Measurements from ENCODE around the gene GRIK3.

GRIK3 gene

DNA sequence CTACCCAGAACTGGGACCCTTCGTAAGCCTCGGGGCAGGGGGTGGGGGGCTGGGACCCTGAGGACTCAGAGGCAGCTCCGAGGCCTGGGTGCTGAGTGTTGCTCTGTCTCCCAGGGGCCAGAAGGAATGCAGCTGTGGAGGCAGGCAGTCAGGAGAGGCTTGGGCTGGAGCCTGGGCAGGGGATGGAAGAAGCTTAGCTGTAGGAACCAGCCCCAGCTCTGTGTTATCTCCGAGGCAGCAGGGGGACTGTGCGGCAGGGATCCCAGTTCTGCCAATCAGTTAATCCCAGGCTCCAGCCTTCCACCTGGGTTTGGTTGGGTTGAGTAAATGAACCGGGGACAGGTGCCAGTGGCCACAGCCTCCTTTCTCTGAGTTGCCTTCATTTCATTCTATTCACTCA is 8.2 kb upstream of the GRIK3 start:
- ATAC-seq: no peak

DNA sequence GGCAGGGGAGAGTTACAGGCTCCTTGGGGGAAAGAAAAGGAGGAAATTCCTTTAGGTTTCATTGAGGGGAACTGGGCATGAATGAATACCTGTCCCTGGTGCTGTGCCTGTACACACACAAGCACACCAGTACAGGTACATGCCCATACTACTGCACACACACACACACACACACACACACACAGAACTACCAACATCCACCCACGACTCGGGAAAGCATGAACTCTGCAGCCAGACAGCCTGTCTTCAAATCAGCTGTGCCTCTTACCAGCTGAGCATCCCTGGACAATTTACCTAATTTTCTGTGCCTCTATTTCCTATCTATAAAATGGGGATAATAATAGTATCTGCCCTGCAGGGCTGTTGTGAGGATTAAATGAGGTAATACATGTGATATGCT is 7.2 kb upstream of the GRIK3 start:
- ATAC-seq: no peak

DNA sequence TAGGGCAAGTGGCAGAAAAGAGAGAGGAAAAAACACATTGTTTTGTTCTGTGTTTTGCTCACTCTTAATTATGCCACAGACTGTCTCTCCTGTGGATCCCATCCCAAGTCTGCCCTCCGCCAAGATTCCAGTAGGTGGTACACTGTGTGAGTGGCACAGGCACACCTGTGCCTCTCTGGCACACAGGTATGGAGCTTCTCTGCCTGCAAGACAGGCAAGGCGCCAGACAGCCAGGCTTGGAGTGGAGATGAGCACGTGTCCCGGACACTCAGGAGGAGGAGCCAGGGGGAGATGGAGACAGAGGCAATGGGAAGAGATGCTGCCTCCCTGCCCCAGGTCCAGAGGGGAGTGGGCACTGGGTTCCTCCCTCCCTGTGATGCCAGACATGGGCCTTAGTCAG is 6.5 kb upstream of the GRIK3 start:
- ATAC-seq: no peak

DNA sequence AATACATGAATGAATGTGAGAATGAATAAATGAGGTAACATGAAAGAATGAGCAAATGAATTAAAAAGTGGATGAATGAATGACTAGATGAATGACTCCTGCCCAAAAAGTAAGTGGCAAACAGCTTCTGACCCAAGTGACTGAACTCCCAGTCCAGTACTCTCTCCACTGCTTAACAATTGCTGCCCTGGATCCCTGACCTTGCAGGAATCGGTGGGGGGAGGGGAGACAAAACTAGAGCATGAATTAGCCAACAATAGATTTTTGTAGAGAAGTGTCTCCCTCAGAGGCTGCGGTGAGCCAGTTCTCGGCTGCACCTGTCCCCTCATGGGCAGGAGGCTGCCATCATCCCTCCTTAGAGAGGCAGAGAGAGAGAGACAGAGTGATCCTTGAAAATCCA is 5.9 kb upstream of the GRIK3 start:
- ATAC-seq: no peak

DNA sequence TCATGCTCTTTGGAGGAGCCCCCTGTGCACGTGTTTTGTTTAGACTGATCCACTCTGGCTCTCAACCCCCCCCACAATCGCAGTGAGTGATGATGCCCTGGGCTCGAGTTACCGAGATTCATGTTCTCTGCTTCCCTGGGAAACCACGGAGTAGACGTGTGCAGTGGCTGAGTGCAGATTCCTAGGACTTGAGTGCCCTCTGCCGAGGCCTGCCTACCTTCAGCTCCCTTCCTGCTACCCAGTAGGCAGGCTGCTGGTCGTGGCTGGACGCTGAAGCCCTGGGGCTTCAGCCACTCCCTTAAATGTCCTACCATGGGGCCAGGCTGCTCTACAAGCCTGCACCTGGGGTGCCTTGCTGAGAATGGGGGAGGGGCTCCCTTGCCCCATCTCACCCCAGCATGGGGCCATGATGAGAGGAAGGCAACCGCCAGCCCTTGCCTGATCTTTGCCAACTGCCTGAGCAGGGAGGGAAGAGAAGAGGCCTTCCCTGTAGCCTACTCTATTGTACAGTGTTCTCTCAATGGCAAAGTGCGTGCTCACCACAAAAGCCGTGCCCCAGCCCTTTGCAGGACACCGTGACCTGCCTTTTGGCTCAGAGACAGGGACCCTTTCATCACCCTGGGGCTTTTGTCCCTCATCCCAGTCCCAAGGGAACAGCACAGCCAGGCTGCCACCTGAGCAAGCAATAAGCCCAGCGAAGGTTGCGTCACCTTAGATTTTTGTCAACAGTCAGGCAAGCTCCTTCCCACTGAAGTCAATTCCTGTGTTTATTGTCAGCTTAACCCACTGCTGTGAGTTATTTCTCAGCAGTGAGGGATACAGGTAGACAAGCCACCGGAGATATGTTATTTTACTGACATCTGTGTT is 4.1 kb upstream of the GRIK3 start:
- ATAC-seq: no peak

DNA sequence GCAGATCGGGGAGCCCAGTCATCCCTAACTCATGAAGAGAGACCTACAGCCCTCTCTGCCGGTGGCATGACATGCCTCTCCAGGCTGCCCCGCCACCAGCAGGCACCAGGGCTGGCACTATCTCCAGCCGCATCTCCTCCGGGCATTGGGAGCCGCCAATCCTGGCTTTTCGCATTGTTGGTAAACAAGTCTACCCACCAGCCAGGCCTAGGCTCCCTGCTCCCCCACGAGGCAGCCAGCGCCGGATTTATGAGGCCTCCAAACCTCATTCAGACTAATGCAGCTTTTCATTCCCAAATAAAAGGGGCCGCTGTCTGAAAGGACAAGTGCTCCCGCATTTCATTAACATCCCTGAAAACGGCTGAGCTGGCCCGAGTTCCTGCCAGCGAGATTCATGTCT is 3.4 kb upstream of the GRIK3 start:
- no peak for ATAC-seq

DNA sequence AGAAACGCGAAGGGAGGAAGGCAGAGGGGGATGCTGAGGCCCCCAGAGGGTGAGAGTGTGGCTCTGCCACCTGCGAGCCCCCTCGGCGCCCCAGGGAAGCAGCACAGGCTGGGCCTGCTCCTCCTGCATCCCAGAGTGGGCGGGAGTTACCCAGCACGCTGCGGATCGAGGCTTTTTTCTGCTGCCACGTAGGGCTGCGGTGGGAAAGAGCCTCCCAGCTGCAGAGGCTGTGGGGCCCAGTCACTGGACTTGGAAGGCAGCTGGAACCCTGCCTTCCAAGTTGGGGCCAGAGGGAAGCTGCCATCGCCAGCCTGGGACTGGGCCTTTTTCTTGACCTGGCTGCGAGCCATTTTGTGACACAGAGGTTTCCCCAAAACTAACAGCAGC is 2.3 kb upstream of the GRIK3 start:
- no peak for ATAC-seq

DNA sequence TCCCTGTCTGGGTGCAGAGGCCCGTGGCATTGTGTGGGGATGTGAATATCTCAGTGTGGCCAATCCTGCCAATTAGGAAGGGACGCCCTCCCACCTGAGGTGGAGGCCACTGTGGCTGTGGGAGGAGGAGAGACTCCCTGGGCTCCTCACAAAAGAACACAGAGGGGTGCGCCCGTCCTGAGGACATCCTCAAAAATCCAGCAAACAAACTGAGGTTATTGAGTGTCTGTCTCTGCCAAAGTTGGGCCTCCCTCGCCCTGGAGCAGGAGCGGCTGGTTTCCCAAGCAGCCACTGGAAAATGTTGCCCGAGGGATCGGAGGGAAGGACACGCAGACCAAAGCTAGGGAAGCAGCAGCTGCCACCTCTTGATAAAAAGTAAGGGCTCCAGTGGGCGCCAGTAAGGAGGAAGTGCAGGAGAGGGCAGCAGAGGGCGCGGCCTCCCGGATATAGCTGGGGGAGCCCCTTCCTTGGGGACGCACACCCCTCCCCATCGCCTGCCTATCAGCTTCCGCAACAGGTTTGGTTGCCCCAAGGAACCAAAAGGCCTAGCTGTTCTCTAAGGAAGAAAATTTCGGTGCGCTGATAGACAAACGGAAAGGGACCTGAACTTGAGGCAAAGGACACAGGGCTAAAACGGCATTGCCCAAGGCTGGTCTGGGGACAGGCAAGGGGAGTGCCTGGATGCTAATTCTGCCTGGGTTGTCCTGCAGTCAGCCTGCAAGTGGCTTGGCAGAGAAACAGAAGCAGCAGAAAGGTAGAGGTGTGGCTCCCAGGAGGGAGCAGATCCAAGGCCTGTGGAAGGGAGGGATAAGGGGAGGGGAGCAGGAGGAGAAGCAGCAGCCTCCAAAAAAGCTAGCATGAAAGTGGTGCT is 1.7 kb upstream of the GRIK3 start:
- no peak for ATAC-seq

DNA sequence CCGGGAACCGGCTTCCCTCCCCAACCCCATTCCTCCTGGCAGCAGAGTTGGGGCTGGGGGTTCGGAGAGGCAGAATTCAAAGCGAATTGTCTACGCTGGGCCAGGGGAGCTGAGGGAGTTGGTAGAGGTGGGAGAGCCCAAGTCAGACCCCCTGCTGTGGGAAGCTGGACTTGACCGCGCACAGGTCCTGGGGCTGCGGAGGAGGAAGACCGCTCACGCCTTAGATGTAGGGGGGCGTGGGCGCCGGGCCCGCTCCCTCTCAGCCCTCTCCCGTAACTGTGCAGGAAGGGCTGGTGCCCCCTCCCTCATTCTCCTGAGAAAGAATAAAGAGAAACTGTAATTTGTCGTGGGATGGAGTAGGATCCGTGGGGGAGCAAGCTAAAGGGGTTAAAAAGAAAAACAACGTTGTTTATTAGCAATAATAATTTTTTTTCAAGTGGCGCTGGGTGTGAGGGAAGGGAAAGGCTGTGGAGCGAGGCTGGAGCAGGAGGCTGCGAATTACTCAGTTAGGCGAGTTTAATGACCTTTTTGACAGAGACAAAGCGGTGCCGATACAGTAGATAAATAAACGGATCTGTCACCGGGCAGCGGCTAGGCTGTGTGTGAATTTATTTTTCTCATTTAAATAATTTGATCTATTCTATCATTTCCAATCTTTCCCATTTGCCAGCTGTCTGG is 838 bp upstream of the GRIK3 start:
- ATAC-seq: no peak

DNA sequence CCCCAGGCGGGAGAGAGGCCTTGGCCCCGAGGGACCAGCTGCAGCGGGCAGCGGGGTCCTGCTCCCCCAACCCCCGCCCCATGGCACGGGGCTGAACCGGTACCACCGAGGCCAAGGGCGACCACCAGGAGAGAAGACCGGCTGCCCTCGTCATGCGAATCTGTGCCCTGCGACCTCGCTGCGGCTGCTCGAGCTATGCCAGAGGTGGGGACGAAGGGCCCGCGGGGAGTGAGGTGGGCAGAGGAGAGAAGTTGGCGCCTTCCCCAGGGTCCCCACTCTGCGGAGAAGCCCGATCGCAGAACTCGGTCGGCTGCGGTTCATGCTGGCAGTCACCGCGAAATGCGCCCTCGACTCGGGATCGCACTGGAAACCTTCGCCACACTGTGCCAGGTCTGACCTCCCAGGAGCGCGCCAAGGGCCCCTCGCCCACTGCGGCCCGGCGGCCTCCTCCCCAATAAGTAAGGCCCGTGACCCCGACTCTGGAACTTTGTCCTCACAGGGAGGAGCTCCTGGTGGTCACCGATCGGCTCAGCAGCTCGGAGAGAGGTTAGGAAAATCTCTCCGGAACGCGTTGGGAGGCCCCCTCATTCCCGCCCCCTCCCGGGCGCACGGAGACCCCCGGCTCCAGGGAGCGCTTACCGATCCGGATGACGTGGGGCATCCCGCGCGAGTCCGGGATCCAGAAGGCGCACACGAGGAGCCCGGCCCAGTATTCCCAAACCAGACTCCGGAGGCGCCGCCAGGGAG is 787 bp downstream of the GRIK3 start:
- ATAC-seq: no peak

DNA sequence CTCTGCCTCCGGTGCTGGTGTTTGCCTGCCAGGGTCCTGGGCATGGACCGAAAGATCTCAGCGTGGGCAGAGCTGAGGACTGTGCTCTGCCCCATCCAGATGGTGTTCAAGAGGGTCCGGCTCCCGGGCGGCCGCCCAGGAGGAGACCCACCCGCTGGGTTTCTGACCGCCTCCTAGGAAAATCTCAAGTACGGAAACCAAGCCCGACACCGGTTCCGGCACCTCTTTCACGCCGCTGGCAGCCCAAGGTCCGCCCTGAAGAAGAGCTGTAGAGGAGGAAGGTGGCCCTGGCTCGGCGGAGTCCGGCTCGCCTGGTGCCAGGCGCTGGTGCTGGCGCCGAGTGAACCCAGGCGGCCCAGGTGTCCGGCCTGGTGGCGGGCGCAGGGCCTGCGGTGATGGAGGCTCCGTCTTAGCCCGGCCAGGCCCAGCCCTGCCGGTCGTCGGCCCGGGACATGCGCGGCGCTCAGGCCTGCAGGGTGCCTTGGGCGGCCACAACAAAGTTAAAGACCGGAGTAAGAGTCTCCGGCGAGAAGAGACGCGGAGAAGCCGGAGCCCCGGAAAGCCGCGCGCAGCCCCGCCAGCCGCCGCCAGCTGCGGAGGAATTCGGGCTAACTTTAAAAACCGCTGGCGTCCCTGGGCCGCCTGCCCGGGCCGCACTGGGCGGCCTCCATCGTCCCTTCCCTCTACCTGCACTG is 1.5 kb downstream of the GRIK3 start:
- no peak for ATAC-seq

DNA sequence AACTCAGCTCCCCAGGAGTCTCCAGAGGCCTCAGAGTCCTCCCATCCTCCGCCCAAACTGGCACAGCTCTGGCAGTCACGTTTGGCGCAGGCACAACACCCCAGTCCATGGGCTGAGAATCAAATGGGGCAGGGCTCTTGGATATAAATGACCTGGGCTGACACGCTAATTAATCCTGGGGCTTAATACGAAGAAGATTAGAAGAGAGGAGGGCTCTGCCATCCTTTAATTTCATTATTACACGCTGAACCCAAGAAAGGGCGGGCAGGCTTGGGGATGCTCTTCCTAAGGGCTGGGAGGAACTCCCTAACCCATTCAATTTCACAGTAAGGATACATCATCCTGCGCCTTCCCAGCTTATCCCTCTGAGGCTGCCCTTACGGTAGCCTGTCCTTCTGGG is 2.4 kb downstream of the GRIK3 start:
- ATAC-seq: no peak

DNA sequence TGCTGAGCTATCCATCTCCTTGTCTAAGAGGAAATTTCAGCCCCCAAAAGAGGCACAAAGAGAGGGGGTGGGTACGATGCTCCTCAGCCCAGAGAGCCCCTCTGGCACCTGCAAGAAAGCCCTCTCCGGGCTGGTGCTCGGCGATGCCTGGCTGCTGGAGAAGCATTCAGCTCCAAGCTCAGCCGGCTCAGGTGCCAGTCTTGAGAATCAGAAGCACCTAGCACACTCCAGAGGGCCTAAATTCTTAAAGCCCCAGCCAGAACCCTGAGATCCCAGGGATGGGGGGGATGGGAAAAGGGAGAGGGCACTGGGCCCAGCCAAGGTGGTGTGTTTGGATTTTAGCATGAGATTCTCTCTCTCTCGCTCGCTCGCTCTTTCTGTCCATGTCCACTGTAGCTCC is 2.9 kb downstream of the GRIK3 start:
- no peak for ATAC-seq

DNA sequence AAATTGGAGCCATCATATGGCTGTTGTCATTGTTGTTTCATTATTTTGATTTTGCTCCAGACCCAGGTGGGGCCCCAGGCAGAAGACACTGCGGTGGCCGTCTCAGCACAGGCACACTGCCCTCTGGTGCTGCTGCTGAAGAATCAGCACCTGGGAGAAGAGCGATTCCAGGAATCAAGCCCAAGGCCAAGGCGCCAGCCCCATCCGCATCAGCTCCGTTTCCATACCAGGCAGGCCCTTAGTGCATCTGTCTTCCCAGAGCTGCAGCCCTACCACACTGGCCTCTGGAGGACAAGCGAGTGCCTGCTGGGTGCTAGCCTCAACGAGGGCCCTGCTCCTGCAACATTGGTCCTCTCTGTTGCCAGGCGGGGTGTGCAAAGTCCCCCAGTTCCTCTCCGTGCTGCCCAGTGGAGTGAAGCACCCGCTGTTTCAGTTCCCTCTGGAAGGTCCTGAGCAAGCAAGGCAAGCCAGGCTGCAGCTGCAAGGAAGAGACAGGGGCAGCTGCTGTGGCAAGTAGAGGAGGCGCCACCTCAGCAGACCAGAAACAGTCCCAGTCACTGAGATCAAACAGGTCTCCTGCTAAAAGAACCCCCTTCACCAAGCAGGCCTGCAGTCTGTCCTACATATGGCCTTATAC is 5.2 kb downstream of the GRIK3 start:
- no peak for ATAC-seq

DNA sequence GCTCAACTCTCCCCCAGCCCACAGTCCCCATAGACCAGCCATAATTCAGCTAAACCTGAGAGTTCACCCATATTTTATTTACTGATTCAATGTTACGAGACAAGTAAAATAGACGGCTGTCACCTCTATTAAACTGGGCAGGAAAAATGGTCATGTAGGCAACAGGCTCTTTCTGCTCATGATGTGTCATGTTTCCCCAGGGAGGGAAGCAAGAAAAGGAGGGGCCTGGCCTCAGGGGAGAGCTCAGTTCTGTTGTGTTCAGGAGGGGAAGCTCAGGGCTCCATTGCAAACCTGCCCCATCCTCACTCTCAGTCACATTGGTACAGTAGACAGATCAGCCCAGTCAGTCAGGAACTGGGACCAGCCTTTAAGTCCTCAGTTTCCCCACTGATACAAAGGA is 12.8 kb downstream of the GRIK3 start:
- no peak for ATAC-seq

DNA sequence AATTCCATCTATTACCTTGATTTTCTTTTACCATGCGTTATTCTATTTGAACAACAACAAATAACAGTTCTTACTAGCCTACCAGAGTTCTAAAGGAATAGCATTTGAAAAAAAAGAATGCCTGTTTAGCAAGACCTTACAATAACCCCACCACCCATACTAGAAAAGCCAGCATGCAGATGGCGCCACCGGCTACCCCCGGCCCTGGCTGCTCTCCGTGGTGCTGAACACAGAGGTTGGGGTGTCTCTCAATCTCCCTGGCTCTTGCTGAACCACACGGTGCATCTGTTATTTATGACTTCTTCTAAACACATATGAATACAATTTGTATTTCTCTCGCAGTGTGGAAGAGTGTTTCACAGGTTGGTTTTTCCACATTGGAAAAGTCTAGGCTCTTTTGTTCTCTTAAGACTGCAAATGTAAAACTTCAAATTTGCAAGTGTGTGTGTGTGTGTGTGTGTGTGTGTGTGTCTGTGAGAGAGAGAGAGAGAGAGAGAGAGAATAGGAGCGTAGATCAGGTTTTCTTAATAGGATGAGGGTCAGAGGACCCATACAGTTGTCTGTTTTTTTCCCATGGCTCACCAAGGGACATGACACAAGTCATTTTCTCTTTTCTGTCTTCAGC is 13.6 kb downstream of the GRIK3 start:
- ATAC-seq: no peak

DNA sequence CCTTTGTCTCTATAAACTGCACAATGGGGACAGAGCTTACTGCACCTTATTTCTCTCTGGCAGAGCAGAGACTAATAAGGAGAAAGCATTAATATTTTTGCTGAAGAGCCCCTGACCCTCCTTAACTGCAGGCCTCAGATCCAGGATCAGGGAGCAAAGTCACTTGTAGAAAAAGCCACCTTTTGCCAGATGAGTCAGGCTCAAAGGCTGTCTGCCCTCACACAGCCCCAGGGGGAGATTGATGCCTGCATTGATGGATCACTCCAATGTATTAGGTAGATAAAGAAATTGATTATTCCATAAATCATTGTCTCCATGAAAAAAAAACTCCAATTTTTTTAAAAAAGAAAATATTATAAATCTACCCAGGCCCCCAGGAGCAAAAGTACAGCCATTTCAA is 15.8 kb downstream of the GRIK3 start:
- ATAC-seq: no peak

DNA sequence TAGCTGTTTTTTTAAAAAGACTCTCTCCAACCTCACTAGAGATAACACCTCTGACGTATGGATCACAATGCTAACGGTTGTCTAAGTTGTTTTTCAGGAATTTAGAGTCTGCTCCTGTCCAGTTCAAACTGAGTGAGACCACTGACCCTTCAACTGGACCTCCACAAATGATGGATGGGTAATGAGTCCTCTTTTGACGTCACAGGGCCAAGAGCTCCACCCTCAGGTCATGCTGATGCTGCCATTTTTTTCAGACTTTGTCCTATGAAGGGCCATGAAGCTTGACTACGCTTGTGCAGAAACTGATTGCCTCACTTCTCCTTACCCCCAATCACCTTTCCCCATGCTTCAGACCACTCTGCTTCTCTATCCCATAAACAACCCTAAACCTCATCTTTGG is 16.6 kb downstream of the GRIK3 start:
- ATAC-seq: no peak

DNA sequence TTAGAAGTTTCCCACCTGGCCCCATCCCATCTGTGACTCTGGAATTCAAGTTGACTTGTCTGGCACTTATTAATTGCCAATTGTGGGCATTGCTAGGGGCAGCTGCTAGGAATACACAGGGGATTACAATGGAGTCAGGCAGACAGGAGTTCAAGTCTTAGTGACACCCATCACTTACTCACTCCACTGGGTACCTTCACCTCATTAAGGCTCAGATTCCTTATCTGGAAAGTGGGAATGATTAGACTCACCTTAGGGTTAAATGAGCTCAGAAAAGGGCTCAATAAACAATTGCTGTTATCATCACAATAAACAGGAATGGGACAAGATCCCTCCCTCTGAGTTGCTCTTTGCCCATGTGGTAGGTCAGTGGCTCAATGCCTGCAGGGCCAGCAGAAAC is 18.2 kb downstream of the GRIK3 start:
- no peak for ATAC-seq

DNA sequence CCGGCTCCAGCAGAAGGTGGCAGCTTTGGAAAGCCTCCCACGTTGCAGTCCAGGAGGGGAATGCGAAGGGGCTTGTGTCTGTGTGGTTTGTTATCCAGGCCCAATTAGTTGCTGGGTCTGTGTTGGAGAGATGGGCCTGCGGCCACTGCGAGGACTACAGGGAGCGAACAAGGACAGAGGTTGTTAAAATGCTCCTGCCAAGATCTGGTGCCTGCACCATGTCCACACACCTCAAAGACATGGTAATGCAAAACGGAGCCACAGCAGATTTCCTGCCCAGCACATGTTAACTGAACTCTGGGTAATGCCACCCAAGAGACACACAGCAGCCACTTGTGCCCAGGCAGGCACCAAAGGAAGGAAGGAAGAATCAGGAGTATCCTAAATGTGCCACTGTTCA is 18.6 kb downstream of the GRIK3 start:
- no peak for ATAC-seq

DNA sequence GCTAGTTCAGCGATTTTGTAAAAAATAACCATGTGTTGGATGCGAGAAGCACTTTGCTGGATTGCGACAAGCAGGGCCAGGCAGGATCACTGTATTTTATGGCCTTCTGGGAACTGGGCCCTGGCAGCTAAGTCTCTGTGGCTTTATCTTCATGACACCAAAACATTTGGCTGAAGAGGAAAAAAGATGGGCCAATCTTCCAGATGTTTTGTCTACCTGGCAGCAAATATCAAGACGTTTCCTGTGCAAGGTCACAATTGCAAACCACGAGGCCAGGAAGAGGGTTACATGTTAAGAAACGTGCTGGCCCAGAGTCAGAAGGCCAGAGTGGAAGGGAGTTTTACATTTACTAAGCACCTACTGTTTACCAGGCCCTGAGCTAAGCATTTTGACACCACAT is 22.1 kb downstream of the GRIK3 start:
- no peak for ATAC-seq
